GM21619 (cell line): Measurements from ENCODE around the gene HOMER2.

Experiments used
- ATAC-seq: cut with Tn5 transposase; IDR thresholded peaks from one replicate; pipeline ENCODE4 v1.9.1; 2021; ENCODE audit not compliant: unreplicated experiment

The HOMER2 gene

DNA sequence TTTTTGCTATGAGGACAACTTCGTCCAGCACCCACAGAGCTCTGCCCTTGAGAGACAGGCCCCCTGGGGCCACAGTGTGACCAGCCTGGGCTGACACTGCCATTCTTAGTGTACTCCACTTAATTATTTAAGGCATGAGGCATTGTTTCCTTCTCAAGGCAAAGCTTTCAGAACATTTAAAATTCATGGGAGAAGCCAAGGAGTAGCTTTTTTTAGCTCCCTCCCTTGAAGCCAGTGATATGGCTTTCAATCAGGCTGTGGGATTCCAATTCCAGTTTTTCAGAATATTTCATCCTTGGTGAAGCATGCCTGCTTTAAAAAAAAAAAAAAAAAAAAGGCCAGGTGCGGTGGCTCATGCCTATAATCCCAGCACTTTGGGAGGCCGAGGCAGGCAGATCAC, 21.3 kb downstream of the HOMER2 start:
- ATAC-seq, result no peak

DNA sequence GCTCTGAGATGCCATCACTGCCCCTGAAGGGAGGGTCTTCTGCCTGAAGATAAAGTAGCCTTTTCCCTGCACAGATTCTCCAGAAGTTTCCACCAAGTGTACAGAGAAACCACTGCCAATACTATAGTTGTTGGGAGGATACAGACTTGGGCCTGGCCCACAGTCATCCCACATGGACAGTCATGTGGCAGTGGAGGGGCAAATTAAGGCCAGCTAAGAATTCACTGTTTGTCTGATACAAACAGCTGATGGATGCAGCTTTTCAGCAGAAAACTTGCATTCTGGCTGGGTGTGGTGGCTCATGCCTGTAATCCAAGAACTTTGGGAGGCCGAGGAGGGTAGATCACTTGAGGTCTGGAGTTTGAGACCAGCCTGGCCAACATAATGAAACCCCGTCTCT, 22.1 kb downstream of the HOMER2 start:
- no peak for ATAC-seq

GRCh38 chr15:82928711-82929110, 23.8 kb downstream of the HOMER2 start:
- ATAC-seq, result no peak

DNA sequence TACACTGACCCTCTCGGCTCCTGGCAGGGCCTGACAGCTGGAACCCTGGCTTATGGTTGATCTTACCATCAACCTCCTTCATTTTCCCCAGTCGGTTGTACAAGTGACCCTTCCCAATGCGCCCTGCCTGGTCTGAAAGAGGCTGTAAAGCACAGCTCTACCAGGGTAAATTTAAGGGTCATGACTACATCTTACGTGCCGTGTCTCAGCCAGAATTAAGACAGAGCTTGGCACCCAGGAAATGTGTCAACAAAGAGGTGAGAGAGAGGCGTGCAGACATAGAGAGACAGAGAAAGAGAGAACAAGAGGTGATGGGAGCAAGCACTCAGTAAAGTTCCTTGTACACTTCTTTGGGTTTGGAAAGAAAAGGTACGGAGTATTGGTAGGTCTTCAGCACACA, 28.8 kb downstream of the HOMER2 start:
- ATAC-seq, result no peak

DNA sequence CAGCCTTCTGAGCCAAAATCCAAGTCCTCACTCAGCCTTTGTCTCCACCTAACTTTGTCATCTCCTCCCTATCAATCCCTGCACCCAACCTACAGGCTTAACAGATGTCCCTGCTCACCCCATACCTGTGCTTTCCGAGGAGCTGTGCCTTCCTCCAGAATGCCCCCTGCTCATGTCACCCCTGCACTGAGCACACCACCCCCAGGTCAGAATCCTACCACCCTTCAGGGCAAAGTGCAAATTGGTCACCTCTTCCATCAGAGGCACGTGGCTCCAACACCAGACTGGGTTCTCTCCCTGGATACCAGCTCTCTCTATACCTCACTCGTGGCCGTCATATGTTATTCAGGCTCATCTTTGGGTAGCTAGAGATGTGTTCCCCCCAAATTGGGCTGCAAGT, 29.8 kb downstream of the HOMER2 start:
- no peak for ATAC-seq

- no peak for ATAC-seq
These were observed 30.6 kb downstream of the HOMER2 start for GRCh38 chr15:82921939-82922338.

DNA sequence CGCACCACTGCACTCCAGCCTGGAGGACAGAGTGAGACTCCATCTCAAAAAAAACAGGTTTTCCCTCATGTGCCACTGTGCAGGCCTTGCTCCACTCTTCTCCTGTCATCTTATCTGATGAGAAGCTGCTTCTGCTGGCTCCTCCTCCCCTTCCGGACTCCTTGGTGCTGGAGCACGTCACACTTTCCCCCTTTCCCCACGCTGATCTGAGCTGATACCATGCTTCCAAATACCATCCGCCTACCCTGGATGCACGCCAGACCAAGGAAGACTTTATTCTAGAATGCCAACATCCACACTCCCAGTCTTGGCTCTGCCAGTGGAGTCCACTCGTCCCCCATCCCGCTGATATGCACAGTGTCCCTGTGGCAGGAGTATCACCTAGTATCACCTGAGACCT, 31.3 kb downstream of the HOMER2 start:
- no peak for ATAC-seq

DNA sequence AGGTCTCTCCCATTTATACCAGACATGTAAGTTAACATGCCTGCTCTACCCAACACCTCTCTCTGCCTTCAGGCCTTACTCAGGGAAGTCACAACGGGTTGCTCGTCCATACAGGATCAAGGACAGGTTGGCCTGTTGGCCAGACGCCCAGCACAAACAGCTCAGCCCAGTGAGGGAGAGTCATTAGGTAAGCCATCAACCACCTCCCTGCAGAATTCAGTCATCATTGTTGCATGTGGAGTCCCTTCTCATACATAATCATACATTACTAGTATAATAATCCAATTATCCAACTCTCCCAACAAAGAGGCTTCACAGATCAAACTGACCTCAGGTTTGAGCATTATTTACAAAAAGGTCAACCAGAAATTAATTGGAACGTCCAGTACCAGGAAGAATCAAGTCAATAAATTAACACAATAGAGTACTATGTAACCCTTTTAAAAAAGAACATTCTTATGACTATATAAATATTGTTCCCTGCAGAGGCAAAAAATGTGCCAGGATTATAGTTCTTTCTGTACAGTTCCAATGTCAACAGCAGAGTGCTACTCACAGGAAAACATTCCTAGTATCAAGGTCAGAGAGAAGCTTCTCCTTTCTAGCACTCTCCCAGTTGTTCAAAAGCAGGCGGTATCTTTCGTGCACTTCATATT, 33.2 kb downstream of the HOMER2 start:
- ATAC-seq, result no peak

DNA sequence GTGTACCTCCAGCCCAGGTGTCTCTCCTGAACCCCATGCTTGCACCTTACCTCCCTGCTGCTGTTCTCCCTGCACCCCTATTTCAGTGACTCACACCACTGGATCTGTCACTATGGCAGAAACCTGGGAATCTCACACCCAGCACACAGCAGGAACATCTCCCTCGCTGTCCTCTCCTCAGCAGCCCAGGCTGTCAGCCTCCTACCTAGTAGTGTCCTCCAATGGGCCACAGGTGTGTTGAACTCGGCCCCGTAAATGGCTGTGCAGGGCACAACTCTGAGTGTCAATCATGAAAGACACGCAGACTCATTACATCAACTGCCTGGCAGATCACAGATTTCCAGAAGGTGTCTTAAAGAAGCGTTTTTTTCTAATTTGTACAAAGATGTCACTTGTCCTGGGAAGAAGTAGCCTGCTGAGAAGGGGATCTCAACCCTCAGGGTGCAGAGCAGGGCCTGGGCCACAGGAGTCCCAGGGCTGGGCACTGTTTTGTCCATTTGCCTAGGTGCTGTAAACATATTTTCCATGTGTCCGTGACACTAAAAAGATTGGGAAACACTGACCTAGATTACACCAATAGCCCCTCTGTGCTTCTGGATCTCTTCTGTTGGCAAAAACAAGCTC, 33.8 kb downstream of the HOMER2 start:
- ATAC-seq, result no peak

DNA sequence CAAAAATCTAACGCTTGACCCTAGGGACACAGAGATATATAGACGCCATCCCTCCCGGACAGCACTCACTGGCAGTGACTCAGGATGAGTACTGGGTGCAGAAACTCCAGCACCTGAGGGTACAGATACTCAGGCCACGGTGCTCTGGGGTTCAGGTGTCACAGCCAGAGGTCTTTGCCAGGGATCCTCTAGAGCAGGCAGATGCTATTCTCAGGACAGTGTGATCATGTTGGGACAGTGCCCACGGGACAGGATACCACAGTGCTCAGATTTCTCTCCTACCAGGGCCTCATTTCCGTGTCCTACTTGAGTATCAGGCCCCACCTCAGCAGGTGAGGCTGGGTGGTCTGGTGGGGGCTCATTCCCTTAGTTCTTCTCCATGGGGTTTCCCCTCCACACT, 34.4 kb downstream of the HOMER2 start:
- no peak for ATAC-seq

- ATAC-seq, result no peak
These were observed 35.3 kb downstream of the HOMER2 start for GRCh38 chr15:82917249-82917648.

- ATAC-seq, result no peak
These were observed 36.2 kb downstream of the HOMER2 start for GRCh38 chr15:82916161-82916952.

- no peak for ATAC-seq
These were observed 38.1 kb downstream of the HOMER2 start for GRCh38 chr15:82914396-82914795.

- ATAC-seq, result no peak
These were observed 41.1 kb downstream of the HOMER2 start for GRCh38 chr15:82911458-82911857.

DNA sequence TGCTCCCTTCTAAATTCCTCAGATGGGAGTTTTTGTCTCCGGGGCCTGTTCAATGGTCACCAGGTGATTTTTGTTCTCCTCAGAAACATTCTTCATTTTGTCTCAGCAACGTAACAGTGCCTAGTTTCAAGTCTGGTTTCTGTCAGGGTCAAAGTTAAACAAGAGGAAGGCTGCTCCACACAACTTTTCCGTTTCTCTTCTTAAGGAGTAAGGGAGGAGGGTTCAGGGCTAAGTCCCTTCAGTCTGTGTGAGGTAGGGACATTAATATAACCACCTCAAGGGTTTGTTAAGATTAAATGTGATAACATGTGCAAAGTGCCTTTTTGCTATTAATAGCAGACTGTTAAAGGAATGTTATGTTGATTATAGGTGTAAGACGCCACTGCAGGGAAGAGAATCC, 41.8 kb downstream of the HOMER2 start:
- ATAC-seq, result no peak

DNA sequence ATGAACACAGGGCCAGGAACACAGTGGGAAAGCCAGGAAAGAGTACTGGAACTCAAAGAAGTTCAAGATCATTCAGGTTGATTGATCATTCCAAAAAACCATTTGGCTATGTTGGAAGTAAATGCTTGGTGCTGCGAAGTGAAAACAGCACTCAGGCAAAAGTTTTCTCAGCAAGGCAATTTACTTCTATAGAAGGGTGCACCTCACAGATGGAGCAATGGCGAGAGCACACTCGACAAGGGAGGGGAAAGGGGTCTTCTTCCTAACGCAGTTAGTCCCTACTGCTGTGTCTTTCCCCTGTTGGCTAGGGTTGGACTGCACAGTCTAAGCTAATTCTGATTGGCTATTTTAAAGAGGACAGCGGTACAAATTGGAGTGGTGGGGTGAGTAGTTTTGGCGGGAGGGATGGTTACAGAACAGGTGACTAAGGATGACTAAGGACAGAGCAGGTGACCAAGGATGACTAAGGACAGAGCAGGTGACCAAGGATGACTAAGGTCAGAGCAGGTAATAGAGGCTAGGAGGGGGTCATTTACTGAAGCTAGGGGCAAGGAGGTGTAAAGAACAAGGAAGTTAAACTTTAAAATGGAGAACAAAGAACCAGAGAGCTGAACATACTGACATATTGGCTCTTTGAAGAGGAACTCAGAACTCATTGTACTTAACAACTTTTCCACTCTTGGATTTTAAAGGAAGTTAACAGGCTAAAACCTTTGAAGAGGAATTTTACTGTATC, 43.3 kb downstream of the HOMER2 start:
- ATAC-seq, result no peak

GRCh38 chr15:82907350-82907749, 45.2 kb downstream of the HOMER2 start:
- ATAC-seq, result no peak

- ATAC-seq, result no peak
These were observed 47.9 kb downstream of the HOMER2 start for GRCh38 chr15:82904574-82904973.

- ATAC-seq, result no peak
These were observed 49.0 kb downstream of the HOMER2 start for GRCh38 chr15:82903511-82903910.

DNA sequence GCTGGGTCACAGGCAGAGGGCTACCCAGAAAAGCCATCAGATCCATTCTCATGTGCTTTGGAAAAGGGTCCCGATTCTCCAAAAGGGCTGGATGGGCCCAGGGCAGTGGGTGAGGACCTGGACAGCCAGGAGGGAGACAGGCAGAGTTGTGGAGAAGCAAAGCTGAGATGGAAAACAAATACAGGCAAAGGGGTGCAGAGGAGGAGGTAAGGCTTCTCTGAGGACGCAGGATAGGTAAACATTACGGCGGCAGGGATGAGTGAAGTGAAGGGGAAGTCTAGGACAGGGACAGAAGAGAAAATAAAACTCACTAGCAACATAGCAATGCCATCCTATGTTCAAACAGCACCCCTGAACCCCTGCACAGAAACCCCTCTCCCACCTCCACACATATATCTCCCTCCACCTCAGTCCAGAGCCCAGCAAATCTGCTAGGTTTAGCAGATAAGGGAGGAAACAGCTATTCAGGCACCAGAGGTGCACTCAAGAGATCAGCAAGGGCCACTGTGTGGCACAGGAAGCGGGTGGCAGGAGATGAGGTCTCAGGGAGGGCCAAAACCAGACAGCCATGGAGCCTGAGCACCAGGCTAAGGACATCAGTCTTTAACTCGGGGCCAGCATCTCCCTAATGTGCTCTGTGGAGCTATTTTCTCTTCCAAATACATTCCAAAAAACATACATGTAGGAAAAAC, 51.3 kb downstream of the HOMER2 start:
- ATAC-seq, result no peak

DNA sequence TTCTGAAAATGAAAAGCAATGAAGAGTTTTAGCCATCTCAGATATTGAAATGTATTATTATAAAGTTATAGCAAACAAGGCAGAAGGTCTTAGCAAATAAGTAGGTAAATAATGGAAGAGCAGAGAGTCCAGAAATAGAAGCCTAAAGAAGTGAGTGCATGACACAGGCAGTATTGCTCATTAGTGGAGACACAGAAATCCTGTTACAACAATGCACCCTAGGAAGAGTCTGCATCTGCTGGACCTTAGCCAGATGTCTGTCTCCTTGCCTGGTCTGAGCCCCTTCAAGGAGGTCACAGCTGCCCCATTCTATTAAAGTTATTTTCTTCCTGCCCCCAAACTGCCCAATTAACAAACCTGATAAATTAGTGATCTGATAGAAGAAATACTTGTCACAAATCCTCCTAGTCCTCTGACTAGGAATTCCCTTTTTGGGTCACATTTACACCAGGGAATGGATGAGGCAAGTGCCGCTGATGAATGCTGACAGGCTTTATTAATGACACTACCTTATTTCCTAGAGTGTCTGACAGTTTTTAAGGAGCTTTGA, 51.9 kb downstream of the HOMER2 start:
- ATAC-seq, result no peak
